Eye (tissue), 1 donor: Measurements from ENCODE around the gene DNAJC28.
"Not testable (repeated sequence)": the region's sequence is repeated elsewhere in the genome, so short reads cannot be mapped to it uniquely, and the experiment has no call there.

ENCODE experiments used
- DNase-seq: peaks from one replicate; pipeline ENCODE4 v3.0.0-alpha.2; 2015

Gene DNAJC28

DNA sequence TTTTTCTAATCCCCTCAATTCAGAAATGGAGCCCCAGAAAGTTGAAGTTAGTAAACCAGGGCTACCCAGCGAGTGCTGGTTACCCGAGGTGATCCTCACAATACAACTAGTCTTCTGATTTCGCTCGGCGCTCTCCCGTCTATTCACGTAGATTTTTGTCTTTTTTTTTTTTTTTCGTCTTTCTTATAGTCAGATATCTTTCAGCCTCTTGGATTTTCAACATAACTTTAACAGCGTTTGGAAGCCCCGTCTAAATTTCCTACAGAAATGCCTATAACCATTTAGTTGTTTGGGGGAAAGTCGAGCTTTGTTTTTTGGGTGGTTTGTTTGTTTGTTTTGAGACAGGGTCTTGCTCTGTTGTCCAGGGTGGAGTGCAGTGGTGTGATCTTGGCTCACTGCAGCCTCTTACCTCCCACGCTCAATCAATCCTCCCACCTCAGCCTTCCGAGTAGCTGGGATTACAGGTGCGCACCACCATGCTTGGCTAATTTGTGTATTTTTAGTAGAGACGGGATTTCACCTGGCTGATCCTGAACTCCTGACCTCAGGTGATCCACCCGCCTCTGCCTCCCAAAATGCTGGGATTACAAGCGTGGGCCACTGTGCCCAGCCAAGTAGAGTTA, 10.9 kb downstream of the DNAJC28 start:
- DNase-seq, result no peak

DNA sequence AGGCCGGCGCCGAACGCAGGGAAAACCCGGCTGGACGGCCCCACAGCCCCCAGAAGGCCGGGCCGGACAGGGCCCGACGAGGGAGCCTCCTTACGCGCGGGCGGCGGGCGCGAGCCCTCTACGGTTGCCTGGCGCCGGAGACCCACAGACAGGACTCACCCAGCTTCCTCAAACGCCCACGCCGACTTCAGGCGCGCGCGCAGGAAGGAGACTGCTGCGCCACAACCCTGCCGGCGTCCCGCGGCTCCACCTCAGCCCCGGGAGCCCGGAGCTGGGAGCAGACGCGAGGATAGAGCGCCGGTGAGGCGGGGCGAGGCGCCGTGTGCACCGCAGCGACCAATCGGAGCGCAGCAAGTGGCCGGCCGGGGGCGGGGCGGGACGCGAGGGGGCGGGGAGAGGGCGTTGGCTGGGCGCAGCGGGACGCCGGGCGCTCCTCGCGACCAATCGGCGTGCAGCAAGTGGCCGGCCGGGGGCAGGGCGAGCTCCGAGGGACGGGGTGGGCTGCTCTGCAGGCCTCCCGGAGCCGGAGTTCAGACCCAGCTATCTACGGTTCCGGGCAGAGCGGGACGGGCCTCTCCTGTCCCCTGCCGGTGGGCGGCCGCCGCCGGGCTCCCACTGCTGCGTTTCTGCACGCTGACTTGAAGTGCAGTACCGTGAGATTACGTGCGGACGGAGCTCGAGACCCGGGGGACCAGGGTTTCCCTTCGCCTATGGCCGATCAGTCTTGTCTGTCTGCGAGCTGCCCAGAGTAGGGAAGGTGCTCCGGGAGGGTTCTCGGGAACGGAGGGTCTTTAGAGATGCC, 11.6 kb downstream of the DNAJC28 start, which contains the start of gene TMEM50B:
Gene TMEM50B, minus strand, starts transcription at position 296 of the 802 bp plus-strand sequence. CDS start 11,089 bp downstream, outside the sequence.
- DNase-seq, result peak; percentile 98

GRCh38 chr21:33478935-33479678, 12.4 kb downstream of the DNAJC28 start:
- DNase-seq, result peak; percentile 81

- DNase-seq, result no peak
Measured at GRCh38 chr21:33478182-33478581, 13.3 kb downstream of the DNAJC28 start.

DNA sequence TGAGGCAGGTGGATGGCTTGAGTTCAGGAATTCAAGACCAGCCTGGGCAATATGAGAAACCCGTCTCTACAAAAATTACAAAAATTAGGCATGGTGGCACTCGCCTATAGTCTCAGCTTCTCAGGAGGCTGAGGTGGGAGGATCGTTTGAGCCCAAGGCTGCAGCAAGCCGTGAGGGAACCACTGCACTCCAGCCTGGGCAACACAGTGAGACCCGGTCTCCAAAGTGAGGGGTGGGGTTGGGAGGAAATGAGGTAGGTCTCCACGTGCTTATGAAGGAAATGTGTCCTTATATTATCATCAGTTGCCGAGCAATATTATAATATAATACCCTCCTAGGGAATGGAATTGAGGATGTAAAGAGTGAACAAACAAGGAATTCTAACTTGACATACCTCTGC, 14.4 kb downstream of the DNAJC28 start:
- DNase-seq, result no peak

- no peak for DNase-seq
Measured at GRCh38 chr21:33473344-33473743, 18.2 kb downstream of the DNAJC28 start.

DNA sequence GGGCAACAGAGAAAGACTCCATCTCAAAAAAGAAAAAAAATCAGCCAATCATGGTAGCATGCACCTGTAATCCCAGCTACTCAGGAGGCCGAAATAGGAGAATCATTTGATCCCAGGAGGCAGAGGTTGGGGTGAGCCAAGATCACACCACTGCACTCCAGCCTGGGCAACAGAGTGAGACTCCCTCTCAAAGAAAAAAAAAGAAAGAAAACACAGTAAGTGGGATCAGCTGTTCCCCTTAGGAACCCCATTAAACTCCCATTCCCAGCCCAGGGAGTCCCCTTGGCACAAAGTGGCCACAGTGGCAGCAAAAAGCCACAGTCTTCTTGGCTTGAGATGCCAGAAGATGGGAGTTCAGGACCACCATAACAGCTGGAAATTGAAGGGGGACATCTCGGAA, 20.8 kb downstream of the DNAJC28 start:
- DNase-seq, result no peak

DNA sequence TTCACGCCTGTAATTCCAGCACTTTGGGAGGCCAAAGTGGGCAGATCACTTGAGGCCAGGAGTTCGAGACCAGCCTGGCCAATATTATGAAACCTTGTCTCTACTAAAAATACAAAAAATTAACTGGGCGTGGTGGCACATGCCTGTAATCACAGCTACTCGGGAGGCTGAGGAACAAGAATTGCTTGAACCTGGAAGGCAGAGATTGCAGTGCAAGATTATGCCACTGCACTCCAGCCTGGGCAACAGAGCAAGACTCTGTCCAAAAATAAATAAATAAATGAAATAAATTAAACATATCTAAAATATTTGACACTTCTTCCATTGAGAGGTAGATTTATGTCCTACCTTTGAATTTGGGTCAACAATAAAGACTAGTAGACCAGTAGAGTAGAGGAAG, 22.3 kb downstream of the DNAJC28 start:
- DNase-seq, result not testable (repeated sequence)

- DNase-seq, result no peak
Measured at GRCh38 chr21:33461538-33462250, 29.8 kb downstream of the DNAJC28 start.

DNA sequence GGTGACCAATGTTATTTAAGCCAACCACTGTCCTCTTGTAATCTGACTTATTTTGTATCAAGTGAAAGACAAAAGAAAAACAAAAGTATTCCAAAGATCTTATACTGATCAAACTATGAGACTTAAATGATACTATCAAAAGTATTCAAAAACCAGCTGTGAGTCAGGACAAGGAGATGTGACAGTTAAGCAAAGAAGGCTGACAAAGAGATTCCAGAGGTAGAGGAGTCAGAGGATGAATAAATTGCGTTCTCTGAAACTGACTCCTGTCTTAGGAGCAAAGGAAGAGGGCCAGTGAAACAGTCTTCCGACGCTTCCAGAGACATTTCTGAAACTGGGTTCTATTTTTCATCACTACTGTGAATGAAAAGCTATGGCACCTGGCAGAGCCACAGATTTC, 32.7 kb downstream of the DNAJC28 start:
- no peak for DNase-seq

- DNase-seq, result no peak
Measured at GRCh38 chr21:33455686-33456446, 35.6 kb downstream of the DNAJC28 start.

- DNase-seq, result no peak
Measured at GRCh38 chr21:33452362-33452761, 39.2 kb downstream of the DNAJC28 start.

GRCh38 chr21:33451634-33452071, 39.9 kb downstream of the DNAJC28 start:
- no peak for DNase-seq

DNA sequence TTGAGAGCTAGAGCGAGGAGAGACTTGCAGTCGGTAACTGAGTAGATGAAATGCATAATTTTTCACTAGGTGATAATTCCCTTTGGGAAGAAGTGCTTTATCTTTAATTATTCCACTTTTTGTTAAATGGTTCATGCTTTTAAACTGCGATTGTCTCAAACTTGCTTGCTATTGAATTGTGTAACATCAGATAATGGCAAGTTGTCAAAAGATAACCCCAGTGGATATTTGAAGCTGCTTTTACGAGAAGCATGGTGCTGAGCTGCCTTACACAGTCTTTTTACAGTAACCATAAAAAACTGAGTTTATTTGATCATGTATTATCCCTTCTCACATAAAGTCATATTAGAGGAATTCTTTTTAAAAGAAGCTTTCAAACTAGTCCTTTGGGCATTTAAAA, 41.9 kb downstream of the DNAJC28 start:
- no peak for DNase-seq

DNA sequence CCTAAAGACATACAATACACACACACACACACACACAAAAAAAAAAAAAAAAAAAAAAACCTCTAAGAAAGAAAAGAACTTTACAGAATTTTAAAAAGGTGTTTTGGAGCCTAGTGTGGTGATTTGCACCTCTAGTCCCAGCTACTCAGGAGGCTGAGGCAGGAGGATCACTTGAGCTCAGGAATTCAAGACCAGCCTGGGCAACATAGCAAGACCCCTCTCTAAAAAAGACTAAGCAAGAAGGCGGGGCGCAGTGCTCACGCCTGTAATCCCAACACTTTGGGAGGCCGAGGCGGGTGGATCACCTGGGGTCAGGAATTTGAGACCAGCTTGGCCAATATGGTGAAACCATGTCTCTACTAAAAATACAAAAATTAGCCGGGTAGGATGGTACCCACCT, 44.9 kb downstream of the DNAJC28 start:
- DNase-seq, result not testable (repeated sequence)

DNA sequence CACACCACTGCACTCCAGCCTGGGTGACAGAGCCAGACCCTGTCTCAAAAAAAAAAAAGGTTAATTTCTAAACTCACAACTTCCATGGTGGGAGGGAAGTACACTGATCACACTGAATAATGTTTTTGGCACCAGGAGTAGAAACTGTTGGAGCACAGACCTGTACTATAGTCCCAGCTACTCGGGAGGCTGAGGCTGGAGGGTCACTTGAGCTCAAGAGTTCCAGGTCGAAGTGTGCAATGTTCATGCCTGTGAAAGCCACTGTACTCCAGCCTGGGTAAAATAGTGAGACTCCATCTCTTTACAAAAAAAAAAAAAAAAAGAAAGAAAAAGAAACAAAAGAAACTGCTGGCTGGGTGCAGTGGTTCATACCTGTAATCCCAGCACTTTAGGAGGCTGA, 47.0 kb downstream of the DNAJC28 start:
- no peak for DNase-seq

- DNase-seq, result no peak
Measured at GRCh38 chr21:33443194-33443593, 48.3 kb downstream of the DNAJC28 start.

DNA sequence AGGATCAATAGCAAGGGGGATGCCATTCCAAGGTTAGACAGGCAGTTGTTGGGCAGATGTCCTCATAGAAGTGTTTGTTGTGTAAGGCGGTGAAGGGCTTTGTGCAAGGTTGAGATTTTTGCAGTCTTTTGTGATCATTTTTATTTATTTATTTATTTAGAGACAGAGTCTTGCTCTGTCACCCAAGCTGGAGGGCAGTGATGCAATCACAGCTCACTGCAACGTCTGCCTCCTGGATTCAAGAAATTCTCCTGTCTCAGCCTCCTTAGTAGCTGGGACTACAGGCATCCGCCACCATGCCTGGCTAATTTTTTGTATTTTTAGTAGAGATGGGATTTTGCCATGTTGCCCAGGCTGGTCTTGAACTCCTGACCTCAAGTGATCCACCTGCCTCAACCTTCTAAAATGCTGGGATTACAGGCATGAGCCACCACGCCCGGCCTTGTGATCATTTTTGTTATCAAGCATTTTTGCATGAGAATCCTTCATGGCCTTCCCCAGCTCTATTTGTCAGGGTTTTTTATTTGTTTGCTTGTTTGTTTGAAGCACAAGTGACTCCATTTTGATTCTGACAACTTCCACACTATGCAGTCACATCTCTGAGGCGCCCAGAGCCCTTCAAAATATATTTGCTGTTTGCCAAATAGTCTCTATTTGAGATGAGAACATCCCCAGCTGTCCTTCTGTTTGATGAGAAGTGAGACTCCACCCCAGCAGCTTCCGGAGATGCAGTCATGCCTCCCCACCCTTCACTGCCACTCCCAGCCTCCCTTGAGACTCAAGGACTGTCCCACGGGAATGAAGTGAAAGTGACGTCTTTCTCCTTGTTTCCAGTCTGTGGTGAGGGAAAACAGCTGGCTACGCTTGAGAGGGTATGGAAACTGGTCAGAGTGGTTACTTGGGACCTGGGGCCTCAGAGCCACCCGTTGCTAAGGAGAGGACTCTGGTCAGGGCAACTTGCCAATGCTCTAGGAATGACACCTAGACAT, 49.7 kb downstream of the DNAJC28 start:
- peak; percentile 11 for DNase-seq
